HepG2 (cell line): ENCODE results near the gene MRPL20. TPM values are rescaled to one million over a fixed set of nuclear protein-coding genes. Genes with fewer than 3 reads are reported as not detected.

Source experiments
- AHR ChIP-seq: IDR thresholded peaks from 2 replicates; pipeline ENCODE4 v1.6.1; 2018; ENCODE audit warnings: missing genetic modification reagents, missing compliant biosample characterization
- ATF5 ChIP-seq: sonication (generic); formaldehyde crosslinking; IDR thresholded peaks from 2 replicates; pipeline ENCODE4 v1.4.0; 2020; ENCODE audit warnings: mild to moderate bottlenecking, low read depth, missing genetic modification reagents
- CSRNP2 ChIP-seq: sonication (generic); formaldehyde crosslinking; conservative IDR thresholded peaks from 2 replicates; pipeline ENCODE4 v1.8.0; 2022; ENCODE audit warnings: low read depth, missing genetic modification reagents
- DRAP1 ChIP-seq: IDR thresholded peaks from 2 replicates; pipeline ENCODE4 v1.6.1; 2016; ENCODE audit warnings: missing genetic modification reagents, missing compliant biosample characterization
- HNRNPLL ChIP-seq: fragments of 200-400 bp; formaldehyde crosslinking; IDR thresholded peaks from 2 replicates; pipeline ENCODE4 v1.6.1; 2017; ENCODE audit warnings: mild to moderate bottlenecking, low read depth, low read length; ENCODE audit not compliant: poor library complexity, severe bottlenecking
- KAT8 ChIP-seq: IDR thresholded peaks from 2 replicates; pipeline ENCODE4 v1.6.1; 2016; ENCODE audit warnings: missing genetic modification reagents, missing compliant biosample characterization
- KDM4B ChIP-seq: sonication (generic); formaldehyde crosslinking; IDR thresholded peaks from 2 replicates; pipeline ENCODE4 v1.4.0; 2020; ENCODE audit warnings: missing genetic modification reagents
- MAZ ChIP-seq, 2 experiments: sonication (generic) in 1 of 2; formaldehyde crosslinking in 1 of 2; IDR thresholded peaks; 2 replicates each; pipeline versions ENCODE4 v1.5.0 to v1.6.1; 2012 to 2020; ENCODE audit warnings: low read depth in 2 of 2, mild to moderate bottlenecking in 2 of 2, borderline replicate concordance in 1 of 2, improper control_type of control experiment in 1 of 2, low read length in 1 of 2, missing genetic modification reagents in 1 of 2, moderate library complexity in 1 of 2
- NAIF1 ChIP-seq: sonication (generic); formaldehyde crosslinking; IDR thresholded peaks from 2 replicates; pipeline ENCODE4 v1.5.0; 2020; ENCODE audit warnings: mild to moderate bottlenecking, missing genetic modification reagents, borderline replicate concordance
- PAX8 ChIP-seq: sonication (generic); formaldehyde crosslinking; IDR thresholded peaks from 2 replicates; pipeline ENCODE4 v1.8.0; 2022; ENCODE audit warnings: mild to moderate bottlenecking, missing genetic modification reagents, borderline replicate concordance
- SKI ChIP-seq: fragments of 450-650 bp; IDR thresholded peaks from one replicate; pipeline ENCODE4 v1.6.1; 2018; ENCODE audit warnings: mild to moderate bottlenecking; ENCODE audit not compliant: partially characterized antibody
- SOX5 ChIP-seq: IDR thresholded peaks from 2 replicates; pipeline ENCODE4 v1.6.1; 2016; ENCODE audit warnings: borderline replicate concordance
- SRSF1 ChIP-seq: fragments of 200-400 bp; formaldehyde crosslinking; optimal IDR thresholded peaks from 2 replicates; pipeline ENCODE3; 2017; ENCODE audit warnings: mild to moderate bottlenecking, low read depth, low read length, moderate library complexity
- ZBTB3 ChIP-seq: sonication (generic); formaldehyde crosslinking; IDR thresholded peaks from 2 replicates; pipeline ENCODE4 v1.4.0; 2020; ENCODE audit warnings: low read depth, mild to moderate bottlenecking, moderate library complexity, missing genetic modification reagents, borderline replicate concordance
- ZBTB8A ChIP-seq: sonication (generic); formaldehyde crosslinking; IDR thresholded peaks from 2 replicates; pipeline ENCODE4 v1.4.0; 2020; ENCODE audit warnings: mild to moderate bottlenecking, low read depth, missing genetic modification reagents, borderline replicate concordance
- ZFP62 ChIP-seq: sonication (generic); formaldehyde crosslinking; IDR thresholded peaks from 2 replicates; pipeline ENCODE4 v1.4.0; 2020; ENCODE audit warnings: missing genetic modification reagents
- ZKSCAN1 ChIP-seq: fragments of 150-350 bp; IDR thresholded peaks from 2 replicates; pipeline ENCODE4 v1.6.1; 2014; ENCODE audit warnings: low read length
- ZNF34 ChIP-seq: sonication (generic); formaldehyde crosslinking; IDR thresholded peaks from 2 replicates; pipeline ENCODE4 v1.4.0; 2020; ENCODE audit warnings: mild to moderate bottlenecking, missing genetic modification reagents, borderline replicate concordance
- ZNF430 ChIP-seq: sonication (generic); formaldehyde crosslinking; IDR thresholded peaks from 2 replicates; pipeline ENCODE4 v1.9.0; 2021; ENCODE audit warnings: mild to moderate bottlenecking, missing genetic modification reagents
- ZNF512B ChIP-seq: sonication (generic); formaldehyde crosslinking; IDR thresholded peaks from 2 replicates; pipeline ENCODE4 v1.5.1; 2020; ENCODE audit warnings: missing genetic modification reagents, mild to moderate bottlenecking, borderline replicate concordance
- ZNF577 ChIP-seq: sonication (generic); formaldehyde crosslinking; IDR thresholded peaks from 2 replicates; pipeline ENCODE4 v1.4.0; 2020; ENCODE audit warnings: mild to moderate bottlenecking, low read depth, missing genetic modification reagents, borderline replicate concordance
- ZNF766 ChIP-seq: sonication (generic); formaldehyde crosslinking; IDR thresholded peaks from 2 replicates; pipeline ENCODE4 v1.5.0; 2020; ENCODE audit warnings: missing genetic modification reagents, borderline replicate concordance
- polyA plus RNA-seq, 8 experiments: library from polyadenylated mRNA; depleted of rRNA in 3 of 8; stranded (reverse) in 7 of 8; unstranded in 1 of 8; fragments of >200 nt; fragmentation: Illumina TruSeq in 4 of 8; extraction: Trizol in 4 of 8; gene quantifications; 2 replicates each; pipeline versions ENCODE4 v1.2.1 to v1.2.3, GENCODE V29; 2011 to 2016; ENCODE audit warnings: low read depth in 4 of 8, missing spikeins in 1 of 8, mixed read lengths in 1 of 8; ENCODE audit not compliant: insufficient read depth in 1 of 8
- total RNA-seq, 5 experiments: library from RNA; depleted of rRNA; stranded (reverse); fragments of >200 nt; fragmentation: Illumina TruSeq; extraction: Trizol; gene quantifications; 2 replicates each; pipeline ENCODE4 v1.2.3, GENCODE V29; 2016; ENCODE audit warnings: low read depth in 1 of 5

The MRPL20 gene
- total and polyA plus RNA-seq, 2 of the 13 experiments (the other 11 are each of a cell fraction or from before 2014, with no cell fraction given) = 59.2 to 127 TPM

- TF ChIP-seq ZNF430 (CRISPR knock-in tag) (peak; percentile 88), KAT8 (CRISPR knock-in tag) (peak; percentile 99), ZNF512B (CRISPR knock-in tag) (no peak), SKI (no peak), ZBTB8A (CRISPR knock-in tag) (no peak), ZNF34 (CRISPR knock-in tag) (peak; percentile 28; the same call in 1 of the 2 replicates), ZBTB3 (CRISPR knock-in tag) (peak; percentile 84; the same call in 1 of the 2 replicates), SRSF1 (no peak), AHR (CRISPR knock-in tag) (peak; percentile 80; the same call in 1 of the 2 replicates), ZNF766 (CRISPR knock-in tag) (no peak), CSRNP2 (CRISPR knock-in tag) (no peak), KDM4B (CRISPR knock-in tag) (peak; percentile 86), HNRNPLL (peak; percentile 65), PAX8 (CRISPR knock-in tag) (0 out of 2 replicates have a peak, but pooled peaks have one; percentile 25), ZNF577 (CRISPR knock-in tag) (no peak), ZKSCAN1 (no peak), ATF5 (no peak), NAIF1 (CRISPR knock-in tag) (no peak), DRAP1 (peak; percentile 94), MAZ (IDR thresholded peaks at IDR 0.05; ENCODE audit: borderline replicate concordance, low read depth, low read length) (peak; percentile 32; the same call in 1 of the 2 replicates), MAZ (CRISPR knock-in tag; IDR thresholded peaks at IDR 0.05; ENCODE audit: low read depth) (peak; percentile 80), SOX5 (CRISPR knock-in tag) (peak; percentile 52; the same call in 1 of the 2 replicates), ZFP62 (CRISPR knock-in tag) (no peak)
These were observed at the start of gene MRPL20 (continued) for GRCh38 chr1:1406821-1407635.
